ENCODE data around the gene PIGB. TPM values are rescaled to one million over a fixed set of nuclear protein-coding genes. Genes with fewer than 3 reads are reported as not detected.
"Not testable (repeated sequence)": the region's sequence is repeated elsewhere in the genome, so short reads cannot be mapped to it uniquely, and the experiment has no call there.

Gene PIGB
- total RNA-seq, 1 donor from 2014 or later: 24.0 TPM

- intact Hi-C loops (cut with micrococcal nuclease): loop anchor here (5.0 kb wide), 1 partner anchor 34 kb away; the partner anchor contains the start of genes CCPG1 and PIERCE2
These were observed 53.8 kb downstream of the PIGB start for GRCh38 chr15:55372701-55373440.

GRCh38 chr15:55379095-55379494, 60.1 kb downstream of the PIGB start:
- intact Hi-C loops (cut with micrococcal nuclease): no loop called here

- intact Hi-C loops (cut with micrococcal nuclease): no loop called here
These were observed 62.6 kb downstream of the PIGB start for GRCh38 chr15:55381595-55381994.

GRCh38 chr15:55383687-55384086, 64.7 kb downstream of the PIGB start:
- intact Hi-C loops (cut with micrococcal nuclease): no loop called here

GRCh38 chr15:55387027-55387426, 68.0 kb downstream of the PIGB start:
- intact Hi-C loops (cut with micrococcal nuclease): no loop called here

GRCh38 chr15:55389264-55389607, 70.2 kb downstream of the PIGB start:
- intact Hi-C loops (cut with micrococcal nuclease): no loop called here

GRCh38 chr15:55394694-55395093, 75.7 kb downstream of the PIGB start:
- intact Hi-C loops (cut with micrococcal nuclease): no loop called here

- intact Hi-C loops (cut with micrococcal nuclease): no loop called here
These were observed 79.2 kb downstream of the PIGB start for GRCh38 chr15:55398243-55398642.

GRCh38 chr15:55400050-55400449, 81.0 kb downstream of the PIGB start:
- intact Hi-C loops (cut with micrococcal nuclease): not testable (repeated sequence)

GRCh38 chr15:55401786-55402246, 82.8 kb downstream of the PIGB start:
- intact Hi-C loops (cut with micrococcal nuclease): no loop called here

GRCh38 chr15:55402707-55403106, 83.7 kb downstream of the PIGB start:
- intact Hi-C loops (cut with micrococcal nuclease): no loop called here

- intact Hi-C loops (cut with micrococcal nuclease): no loop called here
These were observed 84.5 kb downstream of the PIGB start for GRCh38 chr15:55403531-55403930.

Other genes with a start within 250 kb of the PIGB start
- 64.3 and 66.2 TPM in 2 replicates for gene RSL24D1, start 122.3 kb upstream of the PIGB start, total RNA-seq
- gene RAB27A, start 29.4 kb upstream of the PIGB start, total RNA-seq: 64.4 and 67.2 TPM in 2 replicates
- gene PIGBOS1, start 99 bp upstream of the PIGB start, total RNA-seq: 9.8 and 10.3 TPM in 2 replicates
- gene CCPG1, start 89.1 kb downstream of the PIGB start, total RNA-seq: 16.8 and 17.4 TPM in 2 replicates
- 0.32 TPM in 1 of 2 replicates, not detected in the other for gene PIERCE2, start 89.3 kb downstream of the PIGB start, total RNA-seq
- gene DNAAF4, start 189.0 kb downstream of the PIGB start, total RNA-seq: not detected in 2 replicates

Data from T-helper 2 cell treated with Interferon-gamma antibody and Interleukin-4, amounts not matched to agents 100 ng/mL and 5 ng/mL, for 36 hours (primary cell).